Caco-2 (cell line): ENCODE measurements around the gene GRM2. TPM values are rescaled to one million over a fixed set of nuclear protein-coding genes. Genes with fewer than 3 reads are reported as not detected.
A peak's percentile ranks its signal among the peaks of the same experiment; 100 is the strongest.

Experiments used
- BruUV-seq: library from RNA; stranded (reverse); fragments of 400-500 nt; replicated peaks from 2 replicates; lab custom pipeline; 2021; lab: Mats Ljungman, UMichigan
- CTCF ChIA-PET: fragments of 300-600 bp; sonication (Branson Sonifier 250); formaldehyde crosslinking; loops from one replicate; lab custom pipeline; 2022; ENCODE audit warnings: antibody characterized with exemption; lab: Charles Lee
- POLR2A ChIA-PET: fragments of 300-600 bp; sonication (Branson Sonifier 250); formaldehyde crosslinking; loops from one replicate; lab custom pipeline; 2022; ENCODE audit warnings: antibody characterized with exemption; lab: Charles Lee
- DNase-seq, 2 experiments: peaks; one replicate each; pipeline versions ENCODE4 v3.0.0 to v3.0.0-alpha.2; 2020 to 2022
- H3K27me3 ChIP-seq: replicated peaks from 2 replicates; pipeline ENCODE4 v1.6.0; 2011; ENCODE audit warnings: low read length; ENCODE audit not compliant: control insufficient read depth, insufficient read depth
- H3K36me3 ChIP-seq: 2 replicates; pipeline ENCODE4 v1.5.1; 2011; ENCODE audit warnings: low read length; ENCODE audit not compliant: control insufficient read depth, insufficient read depth
- H3K4me1 ChIP-seq: fragments of 250-450 bp; sonication (Bioruptor Pico); 2 replicates; pipeline ENCODE4 v1.5.1; 2020; ENCODE audit warnings: mild to moderate bottlenecking
- H3K4me3 ChIP-seq: 2 replicates; pipeline ENCODE4 v1.5.1; 2011; ENCODE audit warnings: low read depth, mild to moderate bottlenecking, control low read depth, low read length
- H3K9me3 ChIP-seq: fragments of 250-450 bp; sonication (Bioruptor Pico); 2 replicates; pipeline ENCODE4 v1.5.1; 2020; ENCODE audit warnings: mild to moderate bottlenecking, moderate library complexity
- H3K27ac Mint-ChIP-seq: one replicate; pipeline ENCODE4 v1.8.0; 2022; ENCODE audit warnings: mixed read lengths; ENCODE audit not compliant: unreplicated experiment
- H3K27me3 Mint-ChIP-seq: one replicate; pipeline ENCODE4 v1.8.0; 2022; ENCODE audit warnings: mixed read lengths; ENCODE audit not compliant: insufficient read depth, unreplicated experiment
- H3K36me3 Mint-ChIP-seq: one replicate; pipeline ENCODE4 v1.8.0; 2022; ENCODE audit warnings: mild to moderate bottlenecking, mixed read lengths; ENCODE audit not compliant: insufficient read depth, unreplicated experiment
- H3K4me1 Mint-ChIP-seq: one replicate; pipeline ENCODE4 v1.8.0; 2022; ENCODE audit warnings: low read depth, mixed read lengths; ENCODE audit not compliant: unreplicated experiment
- H3K4me3 Mint-ChIP-seq: one replicate; pipeline ENCODE4 v1.8.0; 2022; ENCODE audit warnings: mild to moderate bottlenecking, moderate library complexity, mixed read lengths; ENCODE audit not compliant: unreplicated experiment
- H3K9me3 Mint-ChIP-seq: one replicate; pipeline ENCODE4 v1.8.0; 2022; ENCODE audit warnings: mixed read lengths; ENCODE audit not compliant: unreplicated experiment
- CTCF ChIP-seq, 2 experiments: fragments of 200-600 bp in 1 of 2; IDR thresholded peaks; 1 replicate in 1 of 2; 2 replicates in 1 of 2; pipeline versions ENCODE4 v1.5.1 to v1.8.0; 2011 to 2022; ENCODE audit warnings: antibody characterized with exemption in 1 of 2, control low read depth in 1 of 2, inconsistent platforms in 1 of 2, low read depth in 1 of 2, low read length in 1 of 2, mild to moderate bottlenecking in 1 of 2, moderate library complexity in 1 of 2; ENCODE audit not compliant: insufficient read depth in 1 of 2, severe bottlenecking in 1 of 2, unreplicated experiment in 1 of 2
- intact Hi-C: fragments of 100-400 bp; cut with micrococcal nuclease; formaldehyde crosslinking; loops from one replicate; pipeline ENCODE4 v1.10.0; 2022; ENCODE audit not compliant: unreplicated experiment
- total RNA-seq: library from RNA; stranded (reverse); gene quantifications from 2 replicates; pipeline ENCODE4 v1.2.3, GENCODE V29; 2022

The GRM2 gene
- total RNA-seq, 1 experiment from 2014 or later, result 0.14 TPM

DNA sequence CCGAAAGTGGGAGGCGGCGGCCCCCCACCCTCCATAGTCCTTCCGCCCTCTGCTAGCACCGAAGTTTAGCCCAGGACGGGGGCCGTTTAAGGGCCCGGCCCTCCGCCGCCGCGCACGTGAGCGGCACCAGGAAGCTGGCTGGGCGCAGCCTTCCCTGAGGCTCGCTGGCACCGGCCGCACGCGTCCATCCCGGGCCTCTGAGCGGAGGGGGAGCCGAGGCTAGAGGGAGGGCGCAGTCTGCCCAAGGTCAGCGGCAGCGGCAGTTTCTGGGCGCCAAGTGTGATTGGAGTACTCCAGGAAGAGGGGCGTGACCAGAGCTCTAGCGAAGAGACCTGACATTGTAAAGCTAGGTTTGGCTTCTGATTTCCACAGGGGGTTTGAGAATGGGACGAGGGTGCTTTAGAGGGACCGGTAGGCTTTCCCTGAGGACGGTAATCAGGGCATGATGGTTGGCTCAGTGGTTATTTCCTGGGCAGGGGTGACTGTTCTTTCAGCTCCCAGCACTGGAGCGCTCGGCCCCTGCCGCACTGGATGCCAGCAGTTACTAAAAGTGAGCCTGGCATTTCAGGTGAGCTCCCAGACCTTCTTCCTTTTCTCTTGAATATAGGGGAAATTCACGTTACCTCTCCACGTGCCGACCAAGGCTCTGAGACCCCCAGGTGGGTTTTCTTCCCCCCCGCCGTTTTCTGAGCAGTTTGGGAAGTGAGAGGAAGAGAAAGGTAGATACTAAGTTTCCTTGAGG is 35.0 kb upstream of the GRM2 start:
- peak overlapping the region; percentile 88 for H3K27ac Mint-ChIP-seq
- POLR2A ChIA-PET, result interaction anchor here (0.6 to 1.1 kb wide), 4 partner anchors 10 to 286 kb away, joined by 4 to 27 read pairs (median 7); partner anchors contain the start of genes DCAF1 and MANF

GRCh38 chr3:51673181-51673801 is 33.6 kb upstream of the GRM2 start:
- H3K4me3 Mint-ChIP-seq, result peak overlapping the region; percentile 94

More for the DNA sequence above, 35.0 kb upstream of the GRM2 start:
- no peaks in the 10 kb centered on the region for H3K9me3 Mint-ChIP-seq
- CTCF ChIA-PET, result interaction anchor here (1.3 to 2.3 kb wide), 3 partner anchors 10 to 172 kb away, joined by 8 to 16 read pairs (median 10); partner anchors contain the start of gene DCAF1
- peaks cover 42% of the 10 kb centered on the region for H3K36me3 Mint-ChIP-seq
- no peaks in the 10 kb centered on the region for H3K4me1 ChIP-seq
- TSS peak; percentile 24 for BruUV-seq
- peaks cover 32% of the 10 kb centered on the region for H3K4me1 Mint-ChIP-seq
- peak; percentile 69 to 74 for DNase-seq
- peak overlapping the region; percentile 70 for H3K4me3 ChIP-seq
- peak overlapping the region; percentile 94 for H3K4me3 Mint-ChIP-seq
- no peak for TF ChIP-seq CTCF (IDR thresholded peaks at IDR 0.05; ENCODE audit: insufficient read depth in 1 of 2, low read depth in 1 of 2, low read length in 1 of 2, severe bottlenecking in 1 of 2, unreplicated experiment in 1 of 2)
- H3K36me3 ChIP-seq, result no peaks in the 10 kb centered on the region
- no peaks in the 10 kb centered on the region for H3K27me3 ChIP-seq
- intact Hi-C loops, result no loop called here
- no peaks in the 10 kb centered on the region for H3K27me3 Mint-ChIP-seq
- H3K9me3 ChIP-seq, result no peaks in the 10 kb centered on the region

More at GRCh38 chr3:51673181-51673801, 33.6 kb upstream of the GRM2 start:
- no TSS peak for BruUV-seq
- no peak overlapping the region for H3K4me3 ChIP-seq
- H3K36me3 ChIP-seq, result no peaks in the 10 kb centered on the region
- H3K27me3 ChIP-seq, result no peaks in the 10 kb centered on the region
- CTCF ChIA-PET, result interaction anchor here (1.7 to 2.3 kb wide), 2 partner anchors 9 to 174 kb away, joined by 7 to 16 read pairs; partner anchors contain the start of gene DCAF1
- no peaks in the 10 kb centered on the region for H3K4me1 ChIP-seq
- TF ChIP-seq CTCF (IDR thresholded peaks at IDR 0.05; ENCODE audit: insufficient read depth in 1 of 2, low read depth in 1 of 2, low read length in 1 of 2, severe bottlenecking in 1 of 2, unreplicated experiment in 1 of 2), result no peak
- POLR2A ChIA-PET, result interaction anchor here (0.6 kb wide), 1 partner anchor 173 kb away, joined by 6 read pairs; no protein-coding TSS in a partner anchor
- DNase-seq, result no peak
- H3K9me3 Mint-ChIP-seq, result no peaks in the 10 kb centered on the region
- no peaks in the 10 kb centered on the region for H3K27me3 Mint-ChIP-seq
- no peaks in the 10 kb centered on the region for H3K9me3 ChIP-seq
- peaks cover 30% of the 10 kb centered on the region for H3K4me1 Mint-ChIP-seq
- no peak overlapping the region for H3K27ac Mint-ChIP-seq
- H3K36me3 Mint-ChIP-seq, result peaks cover 36% of the 10 kb centered on the region
- intact Hi-C loops, result no loop called here
